ENCODE results near the gene MICALL2.

Gene MICALL2

GRCh38 chr7:1408466-1408865, 50.8 kb downstream of the MICALL2 start:
- no peak overlapping the region for H3K9ac ChIP-seq (ENCODE audit: low read length)
- no peaks in the 10 kb centered on the region for H3K9me2 ChIP-seq (replicated peaks; ENCODE audit: insufficient read depth, low read length)
- no peak overlapping the region for H3K4me2 ChIP-seq (ENCODE audit: low read depth, low read length, poor library complexity, severe bottlenecking)
- no peaks in the 10 kb centered on the region for H4K20me1 ChIP-seq (ENCODE audit: low read depth, low read length)
- H3K27ac ChIP-seq (ENCODE audit: low read depth, low read length) = no peak overlapping the region
- H3K27me3 ChIP-seq (ENCODE audit: low read length) = no peaks in the 10 kb centered on the region
- H3K9me3 ChIP-seq (ENCODE audit: insufficient read depth, low read length) = no peaks in the 10 kb centered on the region
- H3F3A ChIP-seq (ENCODE audit: insufficient read depth) = no peaks in the 10 kb centered on the region
- H3K79me2 ChIP-seq (ENCODE audit: insufficient read depth, low read length) = no peaks in the 10 kb centered on the region
- no peaks in the 10 kb centered on the region for H3K36me3 ChIP-seq (ENCODE audit: low read length)
- TF ChIP-seq CTCF (IDR thresholded peaks at IDR 0.05; ENCODE audit: insufficient read depth, low read length, poor library complexity, severe bottlenecking) (no peak), EZH2phosphoT487 (conservative IDR thresholded peaks at IDR 0.05; ENCODE audit: low read length) (no peak)
- H3K4me3 ChIP-seq (ENCODE audit: insufficient read depth, low read length, poor library complexity, severe bottlenecking) = no peak overlapping the region
- no peak overlapping the region for H2AFZ ChIP-seq (ENCODE audit: low read depth, low read length, severe bottlenecking)

DNA sequence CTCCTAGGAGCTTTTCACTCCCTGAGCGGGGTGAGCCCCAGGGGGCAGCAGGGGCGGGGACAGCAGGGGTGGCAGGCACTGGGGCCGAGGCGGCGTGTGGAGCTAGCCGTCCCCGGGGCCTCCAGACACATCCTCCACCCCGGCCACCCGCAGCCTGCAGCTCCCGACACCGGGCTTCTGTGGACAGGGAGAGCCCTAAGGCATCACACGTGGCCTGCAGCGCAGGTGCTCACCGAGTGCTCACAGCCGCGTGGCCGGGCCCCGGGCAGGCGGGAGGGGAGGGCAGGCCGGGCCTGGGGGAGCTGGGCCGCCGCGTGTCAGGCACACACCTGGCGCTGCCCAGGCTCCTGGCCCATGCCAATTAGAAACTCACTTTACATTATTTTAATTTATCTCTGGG, 51.4 kb downstream of the MICALL2 start:
- Histone ChIP-seq H3K27ac (ENCODE audit: low read depth, low read length) (no peak overlapping the region), H3K4me3 (ENCODE audit: insufficient read depth, low read length, poor library complexity, severe bottlenecking) (no peak overlapping the region), H3K9ac (ENCODE audit: low read length) (no peak overlapping the region), H3K4me2 (ENCODE audit: low read depth, low read length, poor library complexity, severe bottlenecking) (no peak overlapping the region), H3K36me3 (ENCODE audit: low read length) (no peaks in the 10 kb centered on the region), H4K20me1 (ENCODE audit: low read depth, low read length) (no peaks in the 10 kb centered on the region), H2AFZ (ENCODE audit: low read depth, low read length, severe bottlenecking) (no peak overlapping the region), H3K9me2 (replicated peaks; ENCODE audit: insufficient read depth, low read length) (no peaks in the 10 kb centered on the region), H3K9me3 (ENCODE audit: insufficient read depth, low read length) (no peaks in the 10 kb centered on the region), H3F3A (ENCODE audit: insufficient read depth) (no peaks in the 10 kb centered on the region), H3K79me2 (ENCODE audit: insufficient read depth, low read length) (no peaks in the 10 kb centered on the region), H3K27me3 (ENCODE audit: low read length) (no peaks in the 10 kb centered on the region; the same call in 1 of the 2 replicates)
- no peak for TF ChIP-seq CTCF (IDR thresholded peaks at IDR 0.05; ENCODE audit: insufficient read depth, low read length, poor library complexity, severe bottlenecking)
- no peak for TF ChIP-seq EZH2phosphoT487 (conservative IDR thresholded peaks at IDR 0.05; ENCODE audit: low read length)

DNA sequence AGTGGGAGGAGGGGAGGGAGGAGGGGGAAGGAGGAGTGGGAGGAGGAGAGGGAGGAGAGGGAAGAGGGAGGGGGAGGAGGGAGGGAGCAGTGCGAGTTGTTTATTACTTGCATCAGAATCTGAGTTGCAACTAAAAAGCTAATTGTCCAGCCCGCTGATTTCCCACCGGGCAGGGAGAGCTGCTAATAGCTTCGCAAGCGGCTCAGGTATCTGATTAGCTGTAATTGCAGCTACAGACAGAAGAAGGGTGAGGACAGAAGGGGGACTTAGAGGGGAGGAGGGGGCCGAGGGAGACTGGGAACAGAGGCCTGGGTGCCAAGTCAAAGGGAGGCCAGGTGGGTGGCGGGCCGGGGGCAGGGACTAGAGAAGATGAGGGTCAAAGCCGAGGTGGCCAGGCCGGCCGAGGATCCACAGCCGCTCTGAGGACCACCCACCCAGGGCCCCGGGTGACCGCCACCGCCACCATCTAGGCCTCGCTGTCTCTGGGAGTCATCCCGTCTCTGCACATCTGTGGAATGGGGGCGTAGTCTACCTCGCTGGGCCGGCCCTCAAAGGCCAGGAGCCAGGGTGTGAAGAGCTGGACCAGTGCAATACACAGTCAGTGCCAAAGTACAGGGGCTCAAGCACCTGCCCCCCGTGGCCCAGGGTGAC, 54.2 kb downstream of the MICALL2 start:
- H3K4me3 ChIP-seq (ENCODE audit: insufficient read depth, low read length, poor library complexity, severe bottlenecking) = no peak overlapping the region
- H2AFZ ChIP-seq (ENCODE audit: low read depth, low read length, severe bottlenecking) = no peak overlapping the region
- no peaks in the 10 kb centered on the region for H3F3A ChIP-seq (ENCODE audit: insufficient read depth)
- H3K4me2 ChIP-seq (ENCODE audit: low read depth, low read length, poor library complexity, severe bottlenecking) = no peak overlapping the region
- H3K27me3 ChIP-seq (ENCODE audit: low read length) = no peaks in the 10 kb centered on the region; the same call in 1 of the 2 replicates
- no peak overlapping the region for H3K9ac ChIP-seq (ENCODE audit: low read length)
- no peaks in the 10 kb centered on the region for H4K20me1 ChIP-seq (ENCODE audit: low read depth, low read length)
- no peaks in the 10 kb centered on the region for H3K36me3 ChIP-seq (ENCODE audit: low read length)
- H3K9me2 ChIP-seq (replicated peaks; ENCODE audit: insufficient read depth, low read length) = no peaks in the 10 kb centered on the region
- no peak overlapping the region for H3K27ac ChIP-seq (ENCODE audit: low read depth, low read length)
- no peaks in the 10 kb centered on the region for H3K9me3 ChIP-seq (ENCODE audit: insufficient read depth, low read length)
- no peak for TF ChIP-seq CTCF (IDR thresholded peaks at IDR 0.05; ENCODE audit: insufficient read depth, low read length, poor library complexity, severe bottlenecking)
- no peak for TF ChIP-seq EZH2phosphoT487 (conservative IDR thresholded peaks at IDR 0.05; ENCODE audit: low read length)
- no peaks in the 10 kb centered on the region for H3K79me2 ChIP-seq (ENCODE audit: insufficient read depth, low read length)
